HG02943 (cell line): ENCODE results near the gene THOC5.
"Not testable (repeated sequence)": the region's sequence is repeated elsewhere in the genome, so short reads cannot be mapped to it uniquely, and the experiment has no call there.

ENCODE experiments used
- ATAC-seq: cut with Tn5 transposase; IDR thresholded peaks from one replicate; pipeline ENCODE4 v1.9.1; 2021; ENCODE audit warnings: mild to moderate bottlenecking, low read depth, moderate library complexity; ENCODE audit not compliant: unreplicated experiment

THOC5 gene

DNA sequence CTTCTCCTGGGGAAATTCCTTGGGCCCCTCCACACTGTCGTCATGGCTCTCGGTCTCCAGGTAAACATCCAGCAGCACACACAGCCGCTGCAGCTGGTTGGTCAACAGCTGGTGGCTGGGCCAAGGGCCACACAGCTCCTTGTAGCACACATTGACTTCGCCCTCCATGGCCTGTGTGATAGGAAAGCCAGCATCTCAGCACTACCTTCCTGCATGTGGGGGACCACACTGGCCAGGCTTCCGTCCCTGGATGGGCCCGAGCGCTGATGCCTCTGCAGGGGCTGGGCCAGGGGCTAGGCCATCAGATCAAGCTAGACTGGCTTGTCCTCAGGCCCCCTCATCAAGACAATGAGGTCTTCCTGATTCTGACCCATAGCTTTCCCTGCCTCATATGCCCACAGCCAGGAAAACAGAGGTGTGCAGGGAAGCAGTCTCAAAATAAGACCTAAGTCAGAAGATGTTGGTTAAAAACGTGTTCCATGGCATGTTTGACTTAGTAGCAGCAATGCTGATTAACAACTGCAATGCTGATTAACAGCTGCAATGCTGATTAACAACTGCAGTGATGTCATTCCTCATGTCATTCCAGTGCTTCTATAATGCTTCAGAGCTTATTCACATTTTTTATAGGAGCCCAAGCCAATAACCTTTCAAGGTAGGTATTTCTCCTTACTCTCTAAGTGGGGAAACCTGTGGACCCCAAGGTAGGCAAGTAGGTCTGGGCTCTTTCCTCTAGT lies 42.3 kb downstream of the THOC5 start:
- ATAC-seq, result no peak

DNA sequence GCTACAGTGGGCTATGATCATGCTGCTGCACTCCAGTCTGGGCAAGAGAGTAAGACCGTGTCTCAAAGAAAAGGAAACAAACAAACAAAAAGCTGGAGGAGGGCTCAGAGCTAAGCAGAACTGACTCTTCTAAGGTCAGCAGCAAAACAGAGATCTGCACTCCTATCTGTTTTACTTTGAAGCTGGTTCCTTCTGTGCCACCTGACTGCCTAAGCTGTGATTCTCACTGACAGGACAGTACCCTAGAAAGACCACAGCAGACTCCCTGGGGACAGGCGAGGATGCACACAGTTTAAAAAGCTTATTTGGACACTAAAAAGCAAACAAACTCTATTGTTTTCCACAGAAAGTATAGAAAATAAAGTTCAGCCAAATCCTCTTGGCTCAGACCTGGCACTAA lies 43.0 kb downstream of the THOC5 start:
- no peak for ATAC-seq

DNA sequence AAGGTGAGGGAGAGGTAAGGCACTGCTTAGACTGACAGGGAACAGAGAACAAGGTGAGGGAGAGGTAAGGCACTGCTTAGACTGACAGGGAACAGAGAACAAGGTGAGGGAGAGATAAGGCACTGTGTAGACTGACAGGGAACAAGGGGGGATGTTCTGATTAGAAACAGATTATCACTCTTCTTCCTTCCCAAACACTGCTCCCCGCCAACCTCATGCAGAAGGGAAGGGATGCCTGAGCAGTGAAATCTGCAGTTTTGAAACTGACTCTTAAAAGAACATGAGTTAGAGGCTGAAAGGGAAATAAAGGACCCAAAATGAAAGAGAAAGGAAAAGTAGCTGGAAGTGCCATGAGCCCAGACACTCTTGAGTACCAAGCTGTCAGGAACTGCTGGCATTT lies 43.7 kb downstream of the THOC5 start:
- ATAC-seq, result no peak

DNA sequence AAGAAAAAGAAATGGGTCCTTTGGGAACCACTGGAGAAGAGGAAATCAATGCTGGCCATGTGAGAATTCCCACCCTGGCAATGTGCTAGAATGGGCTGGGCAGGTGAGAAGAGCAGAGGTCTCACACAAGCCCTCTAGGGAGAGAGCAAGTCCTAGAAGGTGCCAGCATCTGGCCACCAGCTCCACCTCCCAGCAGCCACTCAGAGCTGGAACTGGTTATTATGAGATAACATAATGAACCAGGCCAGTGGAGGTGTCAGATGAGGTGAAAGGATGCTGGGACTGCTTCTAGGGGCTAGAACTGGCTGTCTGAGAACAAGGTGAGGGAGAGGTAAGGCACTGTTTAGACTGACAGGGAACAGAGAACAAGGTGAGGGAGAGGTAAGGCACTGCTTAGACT lies 44.3 kb downstream of the THOC5 start:
- ATAC-seq, result no peak

DNA sequence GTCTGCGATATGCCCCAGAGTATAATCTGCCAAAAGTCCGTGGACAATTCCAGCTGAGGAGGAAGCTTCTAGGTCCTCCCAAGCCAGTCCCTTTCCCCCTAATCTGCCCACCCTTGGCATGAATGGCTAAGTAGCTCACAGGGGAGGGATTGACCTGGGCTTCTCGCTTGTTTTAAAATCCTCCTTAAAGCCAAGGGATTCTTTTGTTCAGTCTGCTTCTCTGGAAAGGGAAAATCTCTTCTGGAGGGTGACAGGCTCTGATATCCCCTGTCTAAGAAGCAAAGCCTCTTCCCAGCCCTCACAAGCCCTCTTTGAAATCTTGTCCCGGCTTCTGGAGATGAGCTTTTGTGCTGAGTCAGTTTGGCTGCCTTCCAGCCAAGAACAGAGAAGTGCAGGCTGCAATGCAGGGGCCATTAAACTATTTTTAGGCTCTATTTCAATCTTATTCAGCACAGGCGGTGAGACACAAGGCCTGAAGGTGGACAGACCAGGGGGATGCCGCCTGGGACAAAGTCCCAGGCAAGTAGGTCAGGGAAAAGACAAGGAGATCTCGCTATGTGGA lies 49.7 kb downstream of the THOC5 start:
- ATAC-seq, result no peak

DNA sequence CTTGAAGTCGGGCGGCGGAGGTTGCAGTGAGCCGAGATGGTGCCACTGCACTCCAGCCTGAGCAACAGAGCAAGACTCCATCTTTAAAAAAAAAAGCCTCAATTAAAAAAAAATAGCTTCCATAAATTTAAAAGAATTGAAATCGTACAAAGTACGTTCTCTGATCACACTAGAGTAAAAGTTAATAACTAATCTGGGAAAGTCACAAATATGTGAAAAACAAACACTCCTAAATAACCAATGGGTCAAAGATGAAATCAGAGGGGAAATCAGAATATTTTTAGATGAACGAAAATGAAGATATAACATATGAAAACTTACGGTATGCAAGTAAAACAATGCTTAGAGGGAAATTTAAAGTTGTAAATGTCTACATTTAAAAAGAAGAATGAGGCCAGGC lies 53.7 kb downstream of the THOC5 start:
- no peak for ATAC-seq

DNA sequence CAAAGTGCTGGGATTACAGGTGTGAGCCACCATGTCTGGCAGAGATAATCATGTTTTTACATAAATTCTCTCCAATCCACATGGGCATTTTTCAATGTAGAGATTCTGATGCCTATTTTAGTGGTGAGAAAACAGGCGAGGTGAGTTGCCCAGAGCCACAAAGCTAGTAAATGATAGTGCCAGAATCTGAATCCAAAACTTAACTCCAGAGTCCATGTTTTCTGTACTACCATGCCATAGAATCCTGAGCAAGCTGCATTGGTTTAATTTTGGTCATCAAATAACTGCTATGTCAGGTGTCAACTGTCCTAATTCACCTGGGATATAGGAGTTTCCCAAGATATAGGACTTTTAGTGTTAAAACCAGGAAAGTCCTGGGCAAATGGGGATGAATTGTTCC lies 59.9 kb downstream of the THOC5 start:
- no peak for ATAC-seq

DNA sequence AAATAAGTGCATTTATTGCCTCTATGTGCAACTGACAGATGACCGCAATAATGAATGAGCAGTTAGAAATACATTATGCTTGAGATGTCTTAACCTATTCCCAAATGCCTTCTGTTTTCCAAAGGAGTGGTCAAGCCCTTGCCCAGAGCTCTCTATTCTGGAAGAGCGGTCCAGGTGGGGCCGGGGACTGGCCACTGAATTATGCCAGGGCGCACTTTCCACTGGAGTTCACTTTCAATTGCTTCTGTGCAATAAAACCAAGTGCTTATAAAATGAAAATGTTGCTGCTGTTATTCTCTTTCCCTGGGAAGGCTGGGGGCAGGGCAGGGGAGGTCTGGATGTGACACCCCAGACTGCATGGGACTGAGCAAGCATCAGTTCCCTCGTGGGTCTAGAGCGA lies 62.5 kb downstream of the THOC5 start:
- no peak for ATAC-seq

DNA sequence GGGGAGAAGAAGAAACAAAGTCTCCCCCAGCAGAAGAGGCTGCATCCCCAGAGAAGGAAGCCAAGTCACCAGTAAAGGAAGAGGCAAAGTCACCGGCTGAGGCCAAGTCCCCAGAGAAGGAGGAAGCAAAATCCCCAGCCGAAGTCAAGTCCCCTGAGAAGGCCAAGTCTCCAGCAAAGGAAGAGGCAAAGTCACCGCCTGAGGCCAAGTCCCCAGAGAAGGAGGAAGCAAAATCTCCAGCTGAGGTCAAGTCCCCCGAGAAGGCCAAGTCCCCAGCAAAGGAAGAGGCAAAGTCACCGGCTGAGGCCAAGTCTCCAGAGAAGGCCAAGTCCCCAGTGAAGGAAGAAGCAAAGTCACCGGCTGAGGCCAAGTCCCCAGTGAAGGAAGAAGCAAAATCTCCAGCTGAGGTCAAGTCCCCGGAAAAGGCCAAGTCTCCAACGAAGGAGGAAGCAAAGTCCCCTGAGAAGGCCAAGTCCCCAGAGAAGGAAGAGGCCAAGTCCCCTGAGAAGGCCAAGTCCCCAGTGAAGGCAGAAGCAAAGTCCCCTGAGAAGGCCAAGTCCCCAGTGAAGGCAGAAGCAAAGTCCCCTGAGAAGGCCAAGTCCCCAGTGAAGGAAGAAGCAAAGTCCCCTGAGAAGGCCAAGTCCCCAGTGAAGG lies 64.3 kb downstream of the THOC5 start:
- ATAC-seq, result not testable (repeated sequence)

DNA sequence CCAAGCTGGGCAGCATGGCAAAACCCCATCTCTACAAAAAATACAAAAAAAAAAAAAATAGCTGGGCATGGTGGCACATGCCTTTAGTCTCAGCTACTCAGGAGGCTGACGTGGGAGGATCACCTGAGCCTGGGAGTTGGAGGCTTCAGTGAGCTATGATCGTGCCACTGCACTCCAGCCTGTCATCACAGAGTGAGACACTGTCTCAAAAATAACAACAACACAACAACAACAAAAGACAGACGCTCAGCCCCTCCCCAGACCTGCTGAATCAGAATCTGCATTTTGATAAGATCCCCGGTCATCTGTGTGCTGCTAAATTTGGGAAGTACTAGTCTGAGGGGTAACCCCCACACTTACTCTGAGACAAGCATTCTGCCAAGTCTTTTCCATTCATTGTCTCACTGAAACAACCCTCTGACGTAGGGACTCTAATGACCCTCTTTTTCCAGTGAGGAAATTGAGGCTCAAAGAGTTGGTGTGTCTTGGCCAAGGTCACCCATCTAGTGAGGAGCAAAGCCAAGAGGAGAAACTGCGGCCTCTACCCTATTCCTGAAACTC lies 66.1 kb downstream of the THOC5 start:
- ATAC-seq, result no peak

DNA sequence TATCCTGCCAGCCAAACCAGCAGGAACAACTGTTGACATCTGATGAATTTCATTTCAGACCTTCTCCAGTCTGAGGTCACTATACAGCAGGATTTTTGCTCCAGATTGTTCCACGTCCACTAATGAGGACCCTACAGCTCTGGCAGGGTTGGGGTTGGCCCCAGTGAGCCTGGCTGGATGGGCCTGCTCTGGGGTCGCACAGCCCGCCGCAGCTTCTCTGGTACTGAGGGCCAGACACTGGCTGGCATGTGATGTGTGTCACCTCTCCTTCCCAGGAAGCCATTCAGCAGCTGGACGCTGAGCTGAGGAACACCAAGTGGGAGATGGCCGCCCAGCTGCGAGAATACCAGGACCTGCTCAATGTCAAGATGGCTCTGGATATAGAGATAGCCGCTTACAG lies 68.1 kb downstream of the THOC5 start:
- no peak for ATAC-seq

DNA sequence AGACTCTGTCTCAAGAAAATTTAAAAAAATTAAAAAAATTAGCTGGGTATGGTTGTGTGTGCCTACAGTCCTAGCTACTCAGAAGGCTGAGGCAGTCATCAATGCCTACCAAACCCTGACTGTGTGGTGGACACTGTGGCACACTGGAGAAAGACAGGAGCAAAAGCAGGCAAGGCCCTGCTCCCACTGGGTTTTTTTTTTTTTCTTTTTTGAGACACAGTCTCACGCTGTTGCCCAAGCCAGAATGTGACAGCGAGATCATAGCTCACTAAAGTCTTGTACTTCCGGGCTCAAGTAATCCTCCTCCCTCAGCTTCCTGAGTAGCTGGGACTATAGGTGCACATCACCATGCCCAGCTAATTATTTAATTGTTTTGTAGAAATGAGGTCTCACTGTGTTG lies 68.9 kb downstream of the THOC5 start:
- no peak for ATAC-seq

DNA sequence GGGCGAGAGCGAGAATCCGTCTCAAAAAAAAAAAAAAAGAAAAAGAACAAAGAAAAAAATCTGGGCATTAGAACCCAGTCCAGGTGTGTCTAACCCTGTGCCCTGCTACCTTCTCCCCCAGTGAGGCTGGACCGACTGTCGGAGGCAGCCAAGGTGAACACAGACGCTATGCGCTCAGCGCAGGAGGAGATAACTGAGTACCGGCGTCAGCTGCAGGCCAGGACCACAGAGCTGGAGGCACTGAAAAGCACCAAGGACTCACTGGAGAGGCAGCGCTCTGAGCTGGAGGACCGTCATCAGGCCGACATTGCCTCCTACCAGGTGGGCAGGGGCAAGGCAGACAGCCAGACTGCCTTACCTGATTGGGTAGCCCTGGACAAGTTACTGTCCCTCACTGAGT lies 70.3 kb downstream of the THOC5 start:
- no peak for ATAC-seq

DNA sequence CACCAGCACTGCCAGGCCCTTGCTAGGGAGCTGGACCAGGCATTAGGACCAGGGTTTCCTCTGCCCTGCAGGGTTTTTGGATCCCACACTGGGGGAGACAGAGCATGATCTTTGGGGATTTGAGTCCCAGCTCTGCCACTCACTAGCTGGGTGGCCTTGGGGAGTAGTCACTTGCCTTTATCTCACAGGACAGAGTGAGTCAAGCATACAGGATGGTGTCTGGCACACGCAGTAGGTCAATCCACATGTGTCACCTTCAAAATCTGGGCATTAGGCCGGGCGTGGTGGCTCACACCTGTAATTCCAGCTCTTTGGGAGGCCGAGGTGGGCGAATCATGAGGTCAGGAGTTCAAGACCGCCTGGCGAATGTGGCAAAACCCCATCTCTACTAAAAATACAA lies 70.8 kb downstream of the THOC5 start:
- ATAC-seq, result no peak

DNA sequence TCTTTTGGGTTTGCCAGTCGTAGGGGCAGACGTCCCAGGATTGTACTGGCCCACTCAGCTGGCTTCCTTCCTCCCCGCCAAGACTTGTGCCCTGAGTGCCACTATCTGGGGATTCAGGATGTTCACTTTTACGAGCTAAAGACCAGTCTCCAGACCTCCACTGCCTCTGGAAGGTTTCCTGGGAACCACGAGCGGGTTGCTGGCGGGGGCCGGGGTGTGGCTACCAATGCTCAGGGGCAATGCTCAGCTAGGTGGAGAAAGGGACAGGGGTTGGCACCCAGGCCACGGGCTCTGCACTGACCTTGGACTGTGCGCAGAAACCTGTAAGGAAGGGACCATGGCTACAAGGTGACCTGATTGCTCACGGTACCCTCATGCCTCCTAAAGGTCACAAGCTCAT lies 71.3 kb downstream of the THOC5 start:
- no peak for ATAC-seq

DNA sequence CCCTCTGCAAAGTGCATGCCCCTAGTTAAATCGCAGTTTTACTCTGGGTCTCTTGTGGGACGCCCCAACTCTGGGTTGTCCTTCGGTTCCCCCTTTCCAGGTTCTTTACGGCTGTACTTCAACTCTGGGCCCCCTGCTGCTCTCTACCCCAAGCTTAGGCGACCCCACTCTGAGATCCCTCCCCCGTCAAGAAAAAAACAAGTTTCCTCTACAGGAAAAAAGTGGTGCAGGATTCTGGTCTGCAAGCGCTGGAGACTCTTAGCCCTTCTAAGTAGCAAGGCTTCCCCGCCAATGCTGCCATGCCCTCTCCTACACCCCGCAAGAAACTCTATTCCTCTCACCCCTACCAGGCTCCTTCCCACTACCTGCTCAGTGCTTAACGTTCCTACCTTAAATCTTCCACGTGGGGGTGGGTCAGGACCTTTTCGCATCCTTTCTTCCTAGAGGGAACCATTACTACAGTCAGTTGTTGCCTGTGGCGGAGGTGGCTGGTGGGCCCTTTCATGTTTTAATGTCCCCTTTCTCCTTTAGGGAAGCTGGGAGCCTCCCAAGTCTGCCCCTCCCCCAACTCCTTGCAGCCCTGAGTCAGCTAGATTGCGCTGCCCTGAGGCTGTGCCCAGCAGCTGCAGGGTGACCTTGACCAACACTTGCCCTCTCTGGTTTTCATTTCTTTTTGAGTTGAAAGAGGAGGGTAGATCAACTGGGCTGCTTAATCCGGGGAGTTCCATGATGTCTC lies 72.1 kb downstream of the THOC5 start:
- no peak for ATAC-seq

DNA sequence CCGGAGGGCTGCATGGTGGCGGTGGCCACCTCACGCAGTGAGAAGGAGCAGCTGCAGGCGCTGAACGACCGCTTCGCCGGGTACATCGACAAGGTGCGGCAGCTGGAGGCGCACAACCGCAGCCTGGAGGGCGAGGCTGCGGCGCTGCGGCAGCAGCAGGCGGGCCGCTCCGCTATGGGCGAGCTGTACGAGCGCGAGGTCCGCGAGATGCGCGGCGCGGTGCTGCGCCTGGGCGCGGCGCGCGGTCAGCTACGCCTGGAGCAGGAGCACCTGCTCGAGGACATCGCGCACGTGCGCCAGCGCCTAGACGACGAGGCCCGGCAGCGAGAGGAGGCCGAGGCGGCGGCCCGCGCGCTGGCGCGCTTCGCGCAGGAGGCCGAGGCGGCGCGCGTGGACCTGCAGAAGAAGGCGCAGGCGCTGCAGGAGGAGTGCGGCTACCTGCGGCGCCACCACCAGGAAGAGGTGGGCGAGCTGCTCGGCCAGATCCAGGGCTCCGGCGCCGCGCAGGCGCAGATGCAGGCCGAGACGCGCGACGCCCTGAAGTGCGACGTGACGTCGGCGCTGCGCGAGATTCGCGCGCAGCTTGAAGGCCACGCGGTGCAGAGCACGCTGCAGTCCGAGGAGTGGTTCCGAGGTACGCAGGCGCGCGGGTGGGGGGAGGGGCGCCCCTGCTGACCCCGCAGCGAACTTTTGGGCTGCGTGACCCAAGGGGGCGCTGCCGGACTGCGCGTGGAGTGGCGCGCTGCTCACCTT lies 72.9 kb downstream of the THOC5 start:
- no peak for ATAC-seq

DNA sequence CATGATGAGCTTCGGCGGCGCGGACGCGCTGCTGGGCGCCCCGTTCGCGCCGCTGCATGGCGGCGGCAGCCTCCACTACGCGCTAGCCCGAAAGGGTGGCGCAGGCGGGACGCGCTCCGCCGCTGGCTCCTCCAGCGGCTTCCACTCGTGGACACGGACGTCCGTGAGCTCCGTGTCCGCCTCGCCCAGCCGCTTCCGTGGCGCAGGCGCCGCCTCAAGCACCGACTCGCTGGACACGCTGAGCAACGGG lies 73.4 kb downstream of the THOC5 start:
- no peak for ATAC-seq

DNA sequence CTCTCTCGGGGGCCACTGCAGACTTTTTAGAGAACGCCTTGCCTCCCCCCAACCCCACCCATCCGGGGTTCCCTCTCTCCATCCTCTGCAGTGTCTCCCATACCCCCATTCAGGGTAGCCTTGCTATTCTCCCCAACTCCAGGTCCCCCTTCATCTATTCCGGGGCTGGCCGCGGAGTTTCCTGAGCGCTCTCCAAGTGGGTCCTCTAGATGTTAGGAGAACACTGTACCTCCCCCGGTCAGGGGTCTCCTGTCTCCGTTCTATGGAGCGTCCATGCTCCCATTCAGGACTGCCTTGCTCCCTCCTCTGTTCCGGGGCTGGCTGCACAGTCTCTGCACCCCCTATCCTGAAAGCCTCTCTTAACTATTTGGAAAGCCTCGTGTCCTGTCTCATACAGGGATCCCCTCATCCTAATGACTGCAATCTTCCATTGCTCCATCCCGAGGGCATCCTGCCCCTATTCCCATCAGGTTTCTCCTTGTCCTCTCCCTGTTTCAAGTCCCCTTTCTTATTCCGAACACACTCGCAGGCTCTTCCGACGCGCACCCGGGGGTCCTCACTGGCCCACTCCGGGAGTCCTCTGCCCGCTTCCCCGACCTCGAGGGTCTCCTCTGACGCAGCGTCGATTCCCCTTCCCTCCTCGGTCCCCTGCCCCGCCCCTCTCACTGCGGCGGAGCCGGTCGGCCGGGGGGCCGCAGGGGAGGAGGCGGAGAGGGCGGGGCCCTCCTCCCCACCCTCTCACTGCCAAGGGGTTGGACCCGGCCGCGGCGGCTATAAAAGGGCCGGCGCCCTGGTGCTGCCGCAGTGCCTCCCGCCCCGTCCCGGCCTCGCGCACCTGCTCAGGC lies 73.9 kb downstream of the THOC5 start, which contains the start of gene NEFH:
Gene NEFH, plus strand, starts transcription at position 802 of the 845 bp plus-strand sequence. CDS start 45 bp downstream, outside the sequence.
- ATAC-seq, result no peak
